Sciatic nerve (tissue), 2 donors: Measurements from ENCODE around the gene BCL6. TPM values are rescaled to one million over a fixed set of nuclear protein-coding genes. Genes with fewer than 3 reads are reported as not detected.

Experiments
- ATAC-seq: fragments of 200-7000 bp; cut with Tn5 transposase; one replicate; pipeline ENCODE4 v1.9.1; 2020; ENCODE audit warnings: mild to moderate bottlenecking, moderate library complexity
- DNase-seq: peaks from one replicate; pipeline ENCODE4 v3.0.0-alpha.2; 2020; ENCODE audit warnings: low spot score
- intact Hi-C: fragments of 100-400 bp; cut with DNase I; formaldehyde crosslinking; loops from one replicate; pipeline ENCODE4 v1.14.2; 2022
- total RNA-seq: library from RNA; stranded (reverse); fragmentation: NEBNext Ultra II Directional; extraction: Animal tissue kit (Norgen Biotek cat#: 25700); gene quantifications from one replicate; pipeline ENCODE4 v1.2.1, GENCODE V29; 2021
- donor health status: DM: no; HTN: no; CAD: no.
- donor health status: DM: no; HTN: no; CAD: no.

BCL6 gene
- 188 TPM for total RNA-seq

- intact Hi-C loops = no loop called here
- peak; percentile 96 for DNase-seq
Observed at GRCh38 chr3:187745201-187746058, at the start of gene BCL6. TSS of gene BCL6 (minus strand) at chr3:187745468. CDS start at chr3:187733693, 11,775 bp downstream.

GRCh38 chr3:187794731-187795130 is 49.5 kb upstream of the BCL6 start:
- DNase-seq = no peak
- intact Hi-C loops = no loop called here
- no peak for ATAC-seq

More at GRCh38 chr3:187745201-187746058, at the start of gene BCL6:
- peak; percentile 83 for ATAC-seq

GRCh38 chr3:187793618-187794017 is 48.4 kb upstream of the BCL6 start:
- ATAC-seq (peak; percentile 73), DNase-seq (no peak)
- intact Hi-C loops = no loop called here

- no peak for ATAC-seq
- intact Hi-C loops = no loop called here
- DNase-seq = no peak
Observed at GRCh38 chr3:187792521-187792920, 47.3 kb upstream of the BCL6 start.

DNA sequence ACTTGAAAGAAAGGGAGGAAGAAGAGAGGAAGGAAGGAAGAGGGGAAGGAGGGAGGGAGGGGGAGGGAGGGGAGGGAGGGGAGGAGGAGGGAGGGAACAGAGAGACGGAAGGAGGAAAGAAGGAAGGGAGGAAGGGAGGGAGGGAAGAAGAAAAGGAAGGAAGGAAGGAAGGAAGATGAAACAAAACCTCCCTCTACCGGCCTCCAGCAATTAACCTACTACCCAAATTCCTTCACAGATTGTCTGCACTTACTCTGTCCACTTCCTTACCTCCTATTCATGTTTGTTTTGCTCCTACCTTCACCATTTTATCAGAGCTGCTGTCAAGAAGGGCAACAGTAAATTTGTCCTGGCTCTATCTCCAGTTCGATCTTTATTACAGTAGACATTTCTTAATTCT is 44.6 kb upstream of the BCL6 start:
- DNase-seq (no peak), ATAC-seq (no peak)
- intact Hi-C loops = no loop called here

GRCh38 chr3:187788984-187789857 is 44.0 kb upstream of the BCL6 start:
- intact Hi-C loops = no loop called here
- DNase-seq (no peak), ATAC-seq (no peak)

DNA sequence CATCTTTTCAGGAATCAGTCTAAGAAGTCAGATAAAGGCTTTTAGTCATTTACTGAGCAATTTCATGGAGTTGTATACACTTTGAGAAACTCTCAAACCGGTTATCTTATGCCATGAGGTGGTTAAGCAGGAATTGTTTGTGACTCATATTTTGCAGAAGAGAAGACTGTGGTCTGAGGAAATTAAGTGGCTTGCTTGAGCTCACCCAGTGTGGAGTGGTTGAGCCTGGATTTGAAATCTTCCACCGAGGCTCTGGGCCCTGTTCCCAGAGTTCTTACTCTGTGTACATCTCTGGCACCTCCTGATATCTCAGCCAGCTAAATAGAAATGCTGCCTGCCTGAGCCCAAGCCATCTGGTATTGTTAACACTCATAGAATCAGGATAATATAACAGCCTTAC is 37.8 kb upstream of the BCL6 start:
- ATAC-seq = no peak
- DNase-seq = no peak
- intact Hi-C loops = no loop called here

DNA sequence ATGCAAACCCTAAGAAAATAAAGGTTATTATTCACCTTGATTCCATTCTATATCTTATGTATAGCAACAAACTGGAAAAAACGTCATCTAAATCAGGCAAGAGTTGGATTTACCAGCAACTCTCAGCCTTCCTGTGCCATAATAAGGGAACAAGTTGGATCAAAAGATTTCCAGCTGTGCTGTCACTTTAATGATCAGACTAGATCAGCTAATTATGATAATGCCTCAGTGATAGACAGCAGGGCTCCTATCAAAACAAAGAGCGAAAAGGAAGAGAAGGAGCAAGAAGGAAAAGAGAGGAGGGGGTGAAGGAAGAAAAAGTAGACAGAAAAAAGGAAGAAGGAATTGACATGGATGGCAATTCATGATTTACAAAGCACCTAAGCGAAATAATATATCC is 36.7 kb upstream of the BCL6 start:
- no peak for ATAC-seq
- intact Hi-C loops = no loop called here
- no peak for DNase-seq

DNA sequence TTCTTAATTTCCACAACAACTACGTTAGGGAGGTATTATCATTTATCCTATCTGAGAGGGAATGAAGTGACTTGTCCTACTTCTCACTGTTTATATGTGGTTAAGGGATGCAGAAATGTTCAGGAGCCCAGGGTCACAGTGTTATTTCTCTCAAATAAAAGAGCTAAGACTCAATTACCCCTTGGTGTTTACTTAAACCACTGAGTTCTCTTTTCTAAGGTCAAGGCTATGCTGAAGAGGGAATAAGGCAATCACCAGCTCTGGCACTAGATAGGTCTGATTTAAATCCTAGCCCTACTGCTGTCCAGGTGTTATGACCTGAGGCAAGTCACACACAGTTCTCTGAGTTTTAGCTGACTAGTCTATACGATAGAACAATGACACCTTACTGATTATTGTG is 35.7 kb upstream of the BCL6 start:
- DNase-seq = no peak
- intact Hi-C loops = no loop called here
- ATAC-seq = no peak

- intact Hi-C loops = no loop called here
- DNase-seq = no peak
- ATAC-seq = no peak
Observed at GRCh38 chr3:187778726-187779125, 33.5 kb upstream of the BCL6 start.

- ATAC-seq (peak; percentile 52), DNase-seq (no peak)
- intact Hi-C loops = no loop called here
Observed at GRCh38 chr3:187777331-187777941, 32.2 kb upstream of the BCL6 start.

DNA sequence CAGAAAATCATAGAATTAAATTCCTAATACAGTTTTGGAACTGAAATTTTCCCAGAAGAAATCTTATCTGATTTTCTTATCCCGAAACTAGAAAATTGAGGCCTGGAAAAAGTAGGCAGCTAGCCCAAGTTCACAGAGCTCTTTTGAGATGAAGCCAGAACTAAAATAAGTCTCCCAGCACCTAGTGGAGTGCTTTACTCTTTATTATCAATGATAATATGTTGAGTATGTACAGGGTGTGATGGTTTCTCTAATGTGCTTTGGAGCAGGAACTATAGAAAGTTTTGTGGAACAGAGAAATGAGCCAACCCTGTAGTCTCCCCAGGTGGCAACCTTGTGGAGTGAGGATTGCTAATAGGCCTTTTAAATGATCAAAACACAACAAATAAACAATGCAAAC is 30.3 kb upstream of the BCL6 start:
- DNase-seq (no peak), ATAC-seq (no peak)
- intact Hi-C loops = no loop called here

GRCh38 chr3:187774185-187774789 is 29.0 kb upstream of the BCL6 start:
- ATAC-seq (peak; percentile 46), DNase-seq (no peak)
- intact Hi-C loops = no loop called here

GRCh38 chr3:187773233-187774184 is 28.2 kb upstream of the BCL6 start:
- intact Hi-C loops = no loop called here
- no peak for ATAC-seq
- no peak for DNase-seq

DNA sequence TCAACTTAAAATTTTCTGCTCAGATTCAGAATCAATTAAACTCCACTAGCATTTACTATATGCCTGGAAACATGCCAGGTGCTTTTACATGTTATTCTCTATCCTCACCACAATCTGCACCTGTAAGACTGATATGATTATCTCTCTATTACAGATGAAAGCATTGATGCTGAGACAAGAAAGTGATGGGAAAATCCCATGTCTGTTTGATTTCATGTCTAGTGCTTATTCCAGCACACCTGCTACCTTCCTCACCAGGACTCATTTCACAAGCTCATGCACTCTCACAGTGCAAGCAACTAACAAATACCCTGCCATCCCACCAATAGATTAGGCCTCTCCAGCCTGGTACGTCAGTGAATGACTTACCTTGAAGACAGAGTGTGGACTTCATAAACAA is 25.0 kb upstream of the BCL6 start:
- ATAC-seq = no peak
- intact Hi-C loops = no loop called here
- DNase-seq = no peak

- ATAC-seq = peak; percentile 38
- intact Hi-C loops = no loop called here
Observed at GRCh38 chr3:187769771-187770170, 24.5 kb upstream of the BCL6 start.

GRCh38 chr3:187767266-187768012 is 22.2 kb upstream of the BCL6 start:
- no peak for ATAC-seq
- intact Hi-C loops = no loop called here

More at GRCh38 chr3:187769771-187770170, 24.5 kb upstream of the BCL6 start:
- DNase-seq = no peak

More at GRCh38 chr3:187767266-187768012, 22.2 kb upstream of the BCL6 start:
- DNase-seq = no peak
